ENCODE results near the gene TRAPPC6A.

Gene TRAPPC6A

DNA sequence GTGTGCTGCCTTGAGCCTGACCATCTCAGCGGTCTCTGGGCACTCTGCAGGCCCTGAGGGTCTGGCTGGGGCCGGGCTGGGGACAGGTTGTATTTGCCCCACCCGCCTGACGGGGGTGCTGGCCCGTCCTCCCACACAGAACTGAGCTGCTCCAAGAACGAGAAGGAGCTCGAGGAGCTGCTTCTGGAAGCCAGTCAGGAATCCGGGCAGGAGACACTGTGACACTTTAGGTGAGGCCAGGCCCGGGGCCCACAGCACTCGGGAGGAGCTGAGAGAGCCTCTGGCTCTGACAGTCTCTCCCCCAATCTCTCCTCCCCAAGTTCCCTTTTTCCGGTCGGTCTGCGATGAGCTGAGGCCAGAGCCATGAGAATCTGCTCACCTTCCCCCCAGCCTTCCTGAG, 31.8 kb downstream of the TRAPPC6A start:
- no peak for DNase-seq

DNA sequence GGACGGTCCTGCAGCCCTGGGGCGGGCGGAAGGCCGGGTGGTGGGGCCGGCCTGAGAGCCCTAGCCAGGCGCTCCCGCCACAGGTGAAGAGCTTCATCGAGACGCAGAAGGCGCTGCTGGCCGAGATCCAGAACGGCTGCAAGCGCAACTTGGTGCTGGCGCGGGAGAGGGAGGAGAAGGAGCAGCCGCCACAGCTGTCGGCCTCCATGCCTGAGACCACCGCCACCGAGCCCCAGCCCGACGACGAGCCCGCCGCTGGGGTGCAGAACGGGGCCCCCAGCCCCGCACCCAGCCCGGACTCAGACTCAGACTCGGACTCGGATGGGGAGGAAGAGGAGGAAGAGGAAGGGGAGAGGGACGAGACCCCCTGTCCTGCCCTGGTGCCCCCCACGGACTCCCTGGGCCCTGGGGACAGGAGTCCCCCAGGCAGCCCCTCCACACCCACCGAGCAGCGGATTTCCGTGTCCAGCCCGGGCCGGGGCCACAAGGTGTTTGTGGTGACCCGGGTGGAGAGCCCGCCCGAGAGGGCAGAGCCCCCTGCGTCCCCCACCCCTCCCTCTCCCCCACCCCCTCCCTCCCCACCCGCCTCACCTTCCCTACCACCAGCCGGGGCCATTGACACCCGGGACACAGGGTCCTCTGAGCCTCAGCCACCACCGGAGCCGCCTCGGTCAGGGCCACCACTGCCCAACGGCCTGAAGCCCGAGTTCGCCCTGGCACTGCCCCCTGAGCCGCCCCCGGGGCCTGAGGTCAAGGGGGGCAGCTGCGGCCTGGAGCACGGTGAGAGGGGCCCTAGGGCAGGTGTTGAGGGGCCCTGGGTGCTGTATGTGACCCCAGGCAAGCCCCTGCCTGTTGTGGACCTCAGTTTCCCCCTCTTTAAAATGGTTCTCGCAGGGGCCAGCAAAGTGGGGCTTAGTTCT, 32.5 kb downstream of the TRAPPC6A start:
- no peak for DNase-seq

DNA sequence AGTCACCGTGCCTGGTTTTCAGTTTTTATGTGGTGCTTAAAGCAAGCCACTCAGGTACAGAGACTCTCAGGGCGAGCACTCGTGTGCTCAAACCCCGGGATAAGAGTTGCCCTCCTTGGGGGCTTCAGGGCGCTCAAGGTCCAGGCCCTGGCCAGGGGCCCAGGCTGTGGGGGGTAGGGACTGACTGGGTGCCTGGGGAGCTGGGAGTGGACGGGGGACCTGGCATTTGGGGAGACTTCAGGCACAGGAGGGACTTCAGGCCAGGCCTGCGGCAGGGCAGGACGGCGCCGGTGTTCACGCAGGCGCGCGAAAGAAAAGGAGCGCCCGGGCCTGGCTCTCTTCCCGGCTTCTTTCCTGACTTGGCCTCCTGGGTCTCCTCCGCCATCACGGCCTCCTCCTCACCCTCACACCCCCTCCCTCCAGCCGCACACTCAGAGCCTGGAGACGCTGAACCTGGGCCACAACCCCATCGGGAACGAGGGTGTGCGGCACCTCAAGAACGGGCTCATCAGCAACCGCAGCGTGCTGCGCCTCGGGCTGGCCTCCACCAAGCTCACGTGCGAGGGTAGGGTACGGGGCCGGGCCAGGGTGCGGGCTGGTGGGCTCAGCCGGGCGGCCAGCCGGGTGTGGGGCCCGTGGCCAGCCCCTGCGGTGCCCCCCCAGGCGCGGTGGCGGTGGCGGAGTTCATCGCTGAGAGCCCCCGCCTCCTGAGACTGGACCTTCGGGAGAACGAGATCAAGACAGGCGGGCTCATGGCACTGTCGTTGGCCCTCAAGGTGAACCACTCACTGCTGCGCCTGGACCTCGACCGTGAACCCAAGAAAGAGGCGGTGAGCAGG, 33.4 kb downstream of the TRAPPC6A start:
- no peak for DNase-seq

DNA sequence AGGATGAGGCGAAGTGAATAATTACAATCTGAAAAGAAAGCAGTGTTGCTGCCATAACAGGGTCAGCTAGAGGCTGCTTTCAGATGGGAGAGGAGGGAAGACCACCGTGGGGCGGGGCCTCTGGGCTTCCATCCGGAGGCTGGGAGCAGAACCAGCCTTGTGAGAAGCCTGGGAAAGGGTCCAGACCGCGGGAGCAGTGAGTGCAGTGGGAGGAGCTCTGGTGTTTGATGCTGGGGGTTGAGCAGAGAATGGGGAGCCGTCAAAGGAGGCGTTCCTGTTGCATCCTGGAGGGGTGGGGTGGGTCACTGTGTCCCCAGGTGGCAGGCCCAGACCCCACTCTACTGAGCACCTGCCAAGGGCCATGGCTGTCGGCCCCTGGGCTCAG, 35.3 kb downstream of the TRAPPC6A start:
- no peak for DNase-seq

DNA sequence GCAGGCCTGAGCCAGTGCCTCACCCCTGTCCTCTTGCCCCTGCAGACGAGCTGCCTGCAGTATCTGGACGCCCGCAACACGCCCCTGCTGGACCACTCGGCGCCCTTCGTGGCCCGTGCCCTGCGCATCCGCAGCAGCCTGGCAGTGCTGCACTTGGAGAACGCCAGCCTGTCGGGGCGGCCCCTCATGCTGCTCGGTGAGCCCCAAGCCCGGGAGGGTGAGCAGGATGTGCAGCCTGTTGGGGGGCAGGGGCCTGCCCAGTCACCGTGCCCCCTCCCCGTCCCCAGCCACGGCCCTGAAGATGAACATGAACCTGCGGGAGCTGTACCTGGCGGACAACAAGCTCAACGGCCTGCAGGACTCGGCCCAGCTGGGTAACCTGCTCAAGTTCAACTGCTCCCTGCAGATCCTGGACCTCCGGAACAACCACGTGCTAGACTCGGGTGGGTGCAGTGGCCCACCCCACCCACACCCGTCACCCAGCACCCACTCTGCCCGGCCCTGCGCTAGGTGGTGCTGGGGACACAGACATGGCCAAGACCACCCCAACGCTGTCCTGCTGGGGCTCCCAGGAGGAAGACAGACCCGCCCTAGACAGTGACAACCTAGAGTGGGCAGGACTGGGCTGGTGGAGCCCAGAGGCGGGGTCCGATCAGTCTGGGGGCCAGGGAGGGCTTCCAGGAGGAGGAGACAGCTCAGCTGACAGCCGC, 35.9 kb downstream of the TRAPPC6A start:
- DNase-seq: no peak

DNA sequence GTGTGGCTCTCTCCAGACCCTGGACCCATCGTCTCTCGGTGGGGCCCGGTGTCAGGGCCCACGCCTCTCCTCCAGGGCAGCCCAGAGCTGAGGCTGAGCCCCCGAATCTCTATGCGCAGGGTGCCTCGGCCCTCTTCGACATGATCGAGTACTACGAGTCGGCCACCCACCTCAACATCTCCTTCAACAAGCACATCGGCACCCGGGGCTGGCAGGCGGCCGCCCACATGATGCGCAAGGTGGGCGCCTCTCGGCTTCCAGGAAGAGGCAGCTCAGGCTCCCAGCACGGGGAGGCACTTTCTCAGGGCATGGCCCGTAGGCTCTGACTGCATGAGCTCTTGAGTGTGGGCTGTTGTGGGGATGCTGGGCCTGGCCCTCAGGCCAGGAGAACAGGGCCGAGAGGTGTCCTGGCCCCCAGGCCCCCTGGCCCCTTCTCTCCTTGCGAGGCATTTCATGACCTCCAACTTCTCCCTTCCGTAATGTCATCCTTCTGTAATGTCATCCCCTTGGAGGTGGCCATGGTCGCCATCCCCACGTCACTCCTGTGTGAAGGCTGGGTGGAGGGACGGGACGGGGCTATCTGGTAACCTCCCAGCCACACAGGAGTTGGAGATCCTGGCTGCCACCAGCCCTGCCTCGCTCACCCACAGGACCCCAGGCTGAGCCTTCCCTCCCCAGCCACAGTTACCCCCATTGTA, 36.7 kb downstream of the TRAPPC6A start:
- no peak for DNase-seq

DNA sequence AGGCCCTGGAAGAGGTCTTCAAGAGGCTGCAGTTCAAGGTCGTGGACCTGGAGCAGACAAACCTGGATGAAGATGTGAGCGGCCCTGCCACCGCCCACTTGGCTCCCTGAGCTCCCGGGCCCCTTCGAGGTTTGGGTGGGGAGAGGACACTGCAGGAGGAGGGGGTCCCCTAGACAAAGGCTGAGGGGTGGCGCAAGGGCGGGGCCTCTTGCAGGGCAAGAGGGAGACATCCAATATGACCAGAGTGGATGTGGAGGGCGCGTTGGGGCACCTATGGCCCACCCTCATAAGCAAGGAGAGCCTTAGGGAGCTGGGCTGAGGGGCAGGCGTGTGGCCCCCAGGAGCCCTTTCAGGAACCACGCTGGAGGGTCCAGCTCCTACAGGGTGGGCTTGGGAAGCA, 37.5 kb downstream of the TRAPPC6A start:
- DNase-seq: no peak

DNA sequence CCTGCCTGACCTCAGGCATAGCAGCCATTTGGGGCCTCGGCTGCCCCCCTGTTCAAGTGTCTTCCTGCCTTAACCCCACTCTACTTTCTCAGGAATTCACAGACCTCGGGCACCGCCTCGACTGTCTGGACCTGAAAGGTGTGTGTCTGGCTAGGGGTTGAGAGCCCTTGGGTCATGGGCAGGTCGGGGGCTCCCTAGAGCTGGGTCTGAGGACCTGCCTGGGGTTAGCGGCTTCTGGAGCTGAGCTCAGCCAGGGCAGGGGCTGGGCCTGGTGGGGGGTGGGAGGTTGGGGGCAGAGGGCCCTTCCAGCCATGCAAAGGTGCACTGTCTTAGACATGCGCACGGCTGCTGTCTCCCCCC, 37.9 kb downstream of the TRAPPC6A start:
- no peak for DNase-seq

DNA sequence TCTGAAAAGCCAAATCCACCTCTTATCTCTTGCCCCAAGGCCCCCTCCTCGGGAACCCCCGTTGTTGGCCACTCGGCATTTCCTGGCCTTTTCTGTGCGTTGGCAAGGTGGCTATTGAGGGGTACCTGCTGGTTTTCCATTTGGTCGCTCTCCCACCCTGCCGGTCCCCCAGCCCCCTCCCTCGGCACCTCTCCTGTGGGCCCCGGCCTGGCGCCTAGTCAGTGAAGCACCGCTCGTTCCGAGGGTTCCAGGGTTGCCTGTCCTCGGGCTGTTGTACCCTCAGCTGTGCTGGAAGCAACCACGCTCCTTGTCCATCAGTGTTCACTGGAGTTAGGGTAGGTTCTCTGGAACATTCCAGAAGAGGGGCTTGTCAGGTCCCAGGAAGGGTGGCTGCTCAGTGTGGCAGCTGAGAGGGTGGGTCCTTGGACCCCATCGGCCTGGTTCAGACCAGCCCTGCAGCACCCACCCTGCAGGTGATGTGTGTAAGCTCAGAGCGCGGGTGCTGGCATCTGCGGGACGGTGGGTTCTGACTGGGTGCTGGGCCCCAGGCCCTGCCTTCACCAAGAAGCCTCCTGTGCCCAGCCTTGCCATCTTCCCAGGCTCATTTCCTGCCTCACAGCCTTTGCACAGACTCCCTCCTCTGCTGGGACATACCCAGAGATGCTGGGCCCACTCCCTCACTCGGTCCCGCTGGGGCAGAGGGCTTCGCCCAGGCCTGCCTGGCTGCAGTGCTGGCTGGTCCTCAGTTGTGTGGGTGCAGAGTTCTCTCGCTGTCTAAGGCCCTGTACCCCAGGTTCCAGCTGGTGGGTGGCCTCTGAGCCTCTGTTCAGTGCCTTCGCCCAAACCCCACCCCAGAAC, 38.5 kb downstream of the TRAPPC6A start:
- no peak for DNase-seq

DNA sequence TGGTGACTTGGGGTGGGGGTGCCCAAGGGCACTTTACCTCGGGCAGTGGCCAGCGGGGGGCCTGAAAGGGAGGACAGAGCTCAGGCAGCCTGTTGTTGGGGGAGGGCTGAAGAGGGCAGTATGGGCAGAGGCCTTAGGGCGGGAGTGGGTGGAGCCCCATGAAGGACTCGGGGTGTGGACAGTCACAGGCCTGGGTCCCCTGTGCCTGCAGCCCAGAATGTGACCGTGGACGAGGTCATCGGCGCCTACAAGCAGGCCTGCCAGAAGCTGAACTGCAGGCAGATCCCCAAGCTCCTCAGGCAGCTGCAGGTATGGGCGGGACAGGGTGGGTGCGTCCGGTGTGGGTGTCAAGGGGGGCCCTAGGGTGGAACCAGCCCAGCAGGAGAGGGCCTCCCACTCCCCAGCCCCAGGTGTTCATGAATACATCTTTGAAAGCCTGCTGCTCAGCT, 39.7 kb downstream of the TRAPPC6A start:
- no peak for DNase-seq

DNA sequence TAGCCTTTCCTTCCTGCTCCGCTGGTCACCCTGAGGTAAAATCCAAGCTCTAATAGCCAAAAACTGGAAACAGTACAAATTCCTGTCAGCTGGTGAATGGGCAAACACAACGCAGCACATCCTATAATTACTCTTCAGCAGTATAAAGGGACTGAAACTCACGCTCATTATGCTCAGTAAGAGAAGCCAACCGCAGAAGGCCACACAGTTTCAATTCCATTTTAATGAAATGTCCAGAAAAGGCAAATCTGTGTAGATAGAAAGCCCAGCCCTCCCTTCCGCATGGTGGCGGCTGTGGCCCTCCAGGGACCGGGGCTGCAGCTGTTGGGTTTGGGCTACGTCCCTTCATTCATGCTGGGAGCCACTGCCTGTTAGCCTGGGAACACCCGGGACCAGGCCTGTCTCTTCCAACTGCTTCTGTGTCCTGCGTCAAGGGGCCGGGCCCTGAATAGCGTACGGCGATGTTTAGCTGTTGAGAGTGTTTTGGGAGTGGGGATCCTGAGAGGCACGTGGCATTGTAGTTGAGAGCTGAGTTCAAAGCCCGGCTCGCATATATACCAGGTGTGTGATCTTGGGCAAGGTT, 40.8 kb downstream of the TRAPPC6A start:
- DNase-seq: no peak

DNA sequence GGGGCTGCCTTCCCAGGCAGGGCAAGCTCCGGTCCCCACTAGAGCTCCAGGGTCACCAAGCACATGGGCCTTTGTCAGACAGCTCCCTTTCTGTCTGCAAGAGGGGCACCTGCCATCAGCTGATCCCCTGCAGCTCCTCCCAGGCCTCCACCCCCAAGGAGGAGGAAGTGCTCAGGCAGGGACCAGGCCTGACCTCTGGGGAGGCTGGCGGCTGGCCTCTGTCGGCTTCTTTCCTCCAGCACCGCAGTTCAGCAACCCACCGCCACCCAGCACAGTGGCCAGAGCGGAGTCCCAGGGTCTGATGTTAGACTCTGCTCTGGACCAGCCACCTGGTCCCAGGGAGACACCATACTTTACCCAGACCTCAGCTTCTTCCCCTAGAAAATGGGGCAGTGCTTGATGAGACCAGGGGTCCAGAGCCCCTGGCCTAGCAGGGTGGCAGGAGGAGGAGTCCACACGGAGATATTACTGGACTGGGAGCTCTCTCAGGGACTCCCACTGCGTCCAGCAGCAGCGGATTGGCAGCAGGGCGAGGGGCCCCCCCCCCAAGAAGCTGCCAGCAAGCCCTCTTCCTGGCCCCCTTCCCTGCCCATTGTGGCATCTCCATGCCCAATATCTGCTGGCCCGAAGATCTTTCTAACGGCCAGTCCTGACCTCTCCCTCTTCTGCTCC, 41.4 kb downstream of the TRAPPC6A start:
- DNase-seq: no peak

DNA sequence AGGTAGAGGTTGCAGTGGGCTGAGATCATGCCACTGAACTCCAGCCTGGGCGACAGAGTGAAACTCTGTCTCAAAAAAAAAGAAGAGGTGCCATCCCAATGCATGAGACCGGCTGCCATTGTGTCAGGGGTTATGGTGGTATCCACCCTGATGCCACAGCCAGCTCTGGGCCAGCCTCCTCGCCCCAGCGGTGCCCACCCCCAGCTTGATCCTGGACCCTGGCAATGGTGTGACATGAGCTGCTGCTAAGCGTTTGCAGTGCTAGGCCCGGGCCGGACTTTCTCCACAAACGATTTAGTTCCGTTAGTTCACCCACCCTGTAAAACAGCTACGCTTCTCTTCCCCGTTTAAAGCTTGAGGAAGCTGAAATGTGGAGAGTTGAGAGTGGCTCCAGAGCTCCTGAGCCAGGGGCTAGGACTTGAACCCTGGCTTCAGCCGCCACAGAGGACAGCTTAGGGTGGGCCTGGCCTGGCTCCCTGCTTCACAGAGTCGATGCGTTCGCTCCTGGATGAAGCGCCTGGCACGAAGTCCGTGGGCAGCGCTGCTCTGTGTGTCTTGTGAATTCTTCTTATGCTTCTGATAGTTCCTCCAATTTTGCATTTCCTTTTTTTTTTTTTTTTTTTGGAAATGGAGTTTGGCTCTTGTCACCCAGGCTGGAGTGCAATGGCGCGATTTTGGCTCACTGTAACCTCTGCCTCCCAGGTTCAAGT, 42.7 kb downstream of the TRAPPC6A start:
- DNase-seq: no peak

DNA sequence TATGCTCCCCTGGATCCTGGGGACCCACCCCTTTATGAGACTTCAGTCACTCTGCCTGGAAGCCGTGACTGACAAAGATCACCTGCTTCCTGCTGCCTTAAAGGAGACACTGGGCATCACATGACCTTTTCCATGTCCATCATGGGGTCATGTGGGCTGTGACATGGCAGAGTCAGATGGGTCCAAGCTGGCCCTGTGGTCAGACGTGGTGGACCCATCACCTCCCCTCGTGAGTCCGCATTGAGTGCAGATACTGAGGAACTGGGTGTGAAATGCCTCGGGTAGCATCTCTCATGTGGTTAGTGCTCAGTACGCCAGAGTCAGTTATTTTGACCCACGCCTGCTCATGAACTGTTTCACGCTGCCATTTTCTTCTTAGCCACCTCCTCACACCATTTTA, 44.4 kb downstream of the TRAPPC6A start:
- no peak for DNase-seq

DNA sequence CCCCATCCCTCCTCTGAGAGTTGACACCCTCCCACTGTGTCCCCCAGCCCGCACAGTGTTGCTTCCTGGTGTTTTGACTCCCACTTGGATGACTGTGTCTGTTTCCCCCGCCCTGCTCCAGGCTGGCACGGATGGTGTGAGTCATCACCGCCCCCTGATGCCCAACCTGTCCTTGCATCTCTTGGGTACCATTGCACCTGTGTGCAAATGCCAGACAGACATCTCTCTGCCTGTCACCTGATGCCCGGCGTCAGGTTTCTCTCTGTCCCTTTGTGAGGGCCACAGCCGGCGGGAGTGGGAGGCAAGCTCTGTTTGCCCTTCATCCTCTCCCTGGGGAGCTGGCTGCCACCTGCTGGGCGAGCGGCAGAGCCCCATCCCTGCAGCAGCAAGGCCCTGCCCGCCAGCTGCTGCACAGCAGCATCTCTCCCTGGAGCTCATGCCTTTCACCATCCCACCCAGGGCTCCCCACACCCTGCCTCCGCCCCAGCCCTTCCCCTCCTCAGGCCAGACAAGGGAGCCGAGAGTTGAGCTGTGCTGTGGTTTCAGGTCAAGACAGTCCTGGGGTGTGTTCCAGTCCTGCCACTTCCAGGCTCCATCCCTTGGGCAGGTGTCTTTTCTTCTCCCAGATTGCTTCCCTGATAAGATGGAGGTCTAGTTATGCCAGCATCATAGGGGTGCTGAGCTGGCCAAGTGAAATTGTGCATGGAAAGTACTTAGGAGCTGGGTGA, 47.0 kb downstream of the TRAPPC6A start:
- DNase-seq: no peak

DNA sequence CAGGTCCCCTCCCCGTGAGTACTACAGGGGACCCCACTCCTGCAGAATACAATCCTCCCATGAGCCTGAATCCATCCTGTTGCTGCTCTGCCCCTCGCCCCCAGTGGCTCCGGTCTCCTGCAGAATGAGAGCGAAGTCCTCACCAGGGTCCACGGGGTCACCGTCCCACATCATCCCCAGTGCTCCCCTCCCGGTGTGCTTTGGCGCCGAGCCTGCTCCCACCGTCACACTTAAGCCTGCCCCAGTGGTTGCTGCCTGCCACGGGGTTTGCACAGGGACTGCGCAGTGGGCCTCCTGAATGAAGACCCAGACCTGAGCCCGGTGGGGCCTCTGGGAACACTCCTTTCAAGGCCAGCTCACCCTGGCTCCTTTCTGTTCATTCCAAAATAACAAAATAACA, 47.8 kb downstream of the TRAPPC6A start:
- DNase-seq: no peak

DNA sequence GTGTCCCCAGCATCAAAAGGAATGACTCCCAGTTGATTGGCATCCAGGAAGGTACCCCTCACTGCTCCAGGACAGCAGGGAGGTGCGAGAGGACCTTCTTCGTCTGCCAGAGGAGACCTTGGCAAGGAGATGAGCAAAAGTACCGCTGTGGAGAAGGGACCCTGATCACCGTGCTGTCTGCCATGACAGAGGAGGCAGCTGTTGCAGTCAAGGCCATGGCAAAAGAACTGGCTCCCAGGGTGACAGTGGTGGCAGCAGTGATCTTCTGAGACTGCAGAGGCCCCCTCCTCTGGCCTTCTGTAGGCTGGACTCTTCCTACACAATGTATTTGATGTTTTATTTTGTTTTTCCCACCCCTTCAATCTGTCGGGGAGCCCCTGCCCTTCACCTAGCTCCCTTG, 49.2 kb downstream of the TRAPPC6A start:
- DNase-seq: no peak

DNA sequence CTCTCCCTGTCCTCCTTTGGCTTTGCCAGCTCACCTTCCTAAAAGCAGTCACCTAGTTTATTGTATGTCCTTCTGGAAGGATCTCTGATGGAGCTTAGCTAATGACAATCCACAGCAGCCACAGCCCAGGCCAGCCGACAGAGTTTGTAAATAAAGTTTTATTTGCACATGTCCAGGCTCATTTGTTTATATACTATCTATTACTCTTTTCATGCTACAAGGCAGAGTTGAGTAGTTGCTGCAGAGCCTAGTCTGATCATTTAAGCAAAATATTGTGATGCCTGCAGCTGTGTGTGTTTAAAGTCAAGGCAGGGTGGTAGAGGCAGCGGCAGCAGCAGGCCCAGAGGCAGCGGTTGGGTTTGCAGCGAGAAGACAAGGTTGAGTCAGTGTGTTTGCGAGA, 49.9 kb downstream of the TRAPPC6A start:
- DNase-seq: no peak

DNA sequence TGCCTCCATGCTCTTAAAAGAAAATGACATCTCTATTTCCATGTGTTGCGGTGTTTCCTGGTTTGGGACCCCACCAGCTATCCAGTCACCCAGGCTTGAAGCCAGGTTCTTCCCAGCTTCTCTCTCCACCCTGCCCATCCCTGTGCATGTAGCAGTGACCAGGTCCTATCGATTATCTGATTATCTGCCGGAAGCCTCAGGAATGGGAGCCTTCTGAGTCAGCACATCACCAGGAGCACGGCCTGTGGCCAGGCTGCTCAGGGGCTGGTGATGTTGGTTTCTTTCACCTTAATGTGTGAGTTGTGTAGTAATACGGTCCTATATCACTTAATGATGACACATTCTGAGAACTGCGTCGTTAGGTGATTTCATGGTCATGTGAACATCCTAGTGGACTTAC, 51.4 kb downstream of the TRAPPC6A start:
- DNase-seq: no peak

All from islet precursor cell (in vitro differentiated cells).